ENCODE measurements around the gene NOTUM. TPM values are rescaled to one million over a fixed set of nuclear protein-coding genes. Genes with fewer than 3 reads are reported as not detected.

Gene NOTUM
- total RNA-seq, 2 experiments from 2014 or later, result 0.88 to 4.4 TPM

- no TSS peak for BruUV-seq (replicated peaks)
- intact Hi-C loops (cut with micrococcal nuclease; ENCODE audit: unreplicated experiment), result no loop called here
- no peak overlapping the region for H3K4me2 ChIP-seq (ENCODE audit: low read length)
- H2AFZ ChIP-seq (ENCODE audit: low read length), result no peak overlapping the region
- DNase-seq (ENCODE audit: low spot score), result no peak
- POLR2A ChIA-PET, result no interaction called here
- H3K9me2 ChIP-seq (ENCODE audit: insufficient read depth, low read length), result no peaks in the 10 kb centered on the region
- no peaks in the 10 kb centered on the region for H3K9me3 ChIP-seq (ENCODE audit: low read length)
- no peak for TF ChIP-seq CTCF (conservative IDR thresholded peaks at IDR 0.05; ENCODE audit: low read length)
- TF ChIP-seq EZH2phosphoT487 (IDR thresholded peaks at IDR 0.05; ENCODE audit: borderline replicate concordance, low read depth, low read length), result no peak
- H3K79me2 ChIP-seq (ENCODE audit: insufficient read depth, low read depth, low read length), result no peaks in the 10 kb centered on the region
- no peak overlapping the region for H3K27ac ChIP-seq (ENCODE audit: low read depth, low read length, poor library complexity, severe bottlenecking)
- CTCF ChIA-PET (ENCODE audit: unreplicated experiment), result no interaction called here
- no peak overlapping the region for H3K4me3 ChIP-seq (ENCODE audit: low read depth, low read length, poor library complexity, severe bottlenecking)
- no peaks in the 10 kb centered on the region for H3K4me1 ChIP-seq (ENCODE audit: insufficient read depth, low read length, poor library complexity, severe bottlenecking)
- H3K36me3 ChIP-seq (ENCODE audit: insufficient read depth, low read length), result peaks cover 5% of the 10 kb centered on the region; the same call in 1 of the 2 replicates
- no peaks in the 10 kb centered on the region for H4K20me1 ChIP-seq (ENCODE audit: insufficient read depth, low read length)
These were observed 40.6 kb upstream of the NOTUM start for GRCh38 chr17:82001571-82002056.

- no peak overlapping the region for H3K4me3 ChIP-seq (ENCODE audit: low read depth, low read length, poor library complexity, severe bottlenecking)
- ChIA-PET POLR2A (no interaction called here), CTCF (ENCODE audit: unreplicated experiment) (no interaction called here)
- no peak for TF ChIP-seq EZH2phosphoT487 (IDR thresholded peaks at IDR 0.05; ENCODE audit: borderline replicate concordance, low read depth, low read length)
- no peak for TF ChIP-seq CTCF (conservative IDR thresholded peaks at IDR 0.05; ENCODE audit: low read length)
- intact Hi-C loops (cut with micrococcal nuclease; ENCODE audit: unreplicated experiment), result no loop called here
- no peaks in the 10 kb centered on the region for H3K79me2 ChIP-seq (ENCODE audit: insufficient read depth, low read depth, low read length)
- peaks cover 8% of the 10 kb centered on the region; the same call in 1 of the 2 replicates for H3K36me3 ChIP-seq (ENCODE audit: insufficient read depth, low read length)
- H3K9me2 ChIP-seq (ENCODE audit: insufficient read depth, low read length), result no peaks in the 10 kb centered on the region
- H3K27ac ChIP-seq (ENCODE audit: low read depth, low read length, poor library complexity, severe bottlenecking), result no peak overlapping the region
- H3K4me2 ChIP-seq (ENCODE audit: low read length), result no peak overlapping the region
- no peak overlapping the region for H2AFZ ChIP-seq (ENCODE audit: low read length)
- no peaks in the 10 kb centered on the region for H4K20me1 ChIP-seq (ENCODE audit: insufficient read depth, low read length)
- no peaks in the 10 kb centered on the region for H3K9me3 ChIP-seq (ENCODE audit: low read length)
- BruUV-seq (replicated peaks), result no TSS peak
- DNase-seq (ENCODE audit: low spot score), result peak; percentile 45
- no peaks in the 10 kb centered on the region for H3K4me1 ChIP-seq (ENCODE audit: insufficient read depth, low read length, poor library complexity, severe bottlenecking)
These were observed 40.0 kb upstream of the NOTUM start for GRCh38 chr17:82000803-82001570.
